ENCODE results near the gene ABTB1.

- TF ChIP-seq CTCF (IDR thresholded peaks at IDR 0.05; ENCODE audit: low read depth, low read length, missing input control) = no peak
- no peak for TF ChIP-seq TAF1 (conservative IDR thresholded peaks at IDR 0.05)
- no peak for TF ChIP-seq ZBTB33 (IDR thresholded peaks at IDR 0.05)
- no peak for TF ChIP-seq REST (IDR thresholded peaks at IDR 0.05)
- TF ChIP-seq JUND (IDR thresholded peaks at IDR 0.05) = no peak
- no peak for TF ChIP-seq SP1 (IDR thresholded peaks at IDR 0.05)
- no peak for TF ChIP-seq RXRA (IDR thresholded peaks at IDR 0.05)
- TF ChIP-seq YY1 (IDR thresholded peaks at IDR 0.05) = no peak
- TF ChIP-seq MAX (IDR thresholded peaks at IDR 0.05) = no peak
- TF ChIP-seq GABPA (IDR thresholded peaks at IDR 0.05 in 1 of 2, conservative IDR thresholded peaks at IDR 0.05 in 1 of 2) = no peak
Observed at GRCh38 chr3:127715532-127715931, 42.8 kb downstream of the ABTB1 start.

Measured in liver (tissue), 3 donors.